Activated CD8-positive, alpha-beta T cell treated with anti-CD3 and anti-CD28 coated beads for 36 hours (primary cell): ENCODE results near the gene SLC35D2. TPM values are rescaled to one million over a fixed set of nuclear protein-coding genes. Genes with fewer than 3 reads are reported as not detected.
A peak's percentile ranks its signal among the peaks of the same experiment; 100 is the strongest.

Source experiments
- ATAC-seq: fragments of 200-7000 bp; cut with Tn5 transposase; one replicate; pipeline ENCODE4 v1.10.0; 2021; ENCODE audit warnings: mild to moderate bottlenecking, moderate library complexity
- CTCF ChIA-PET: fragments of 350-600 bp; sonication (Branson Sonifier 250); formaldehyde crosslinking; loops from one replicate; lab custom pipeline; 2021; ENCODE audit warnings: antibody characterized with exemption; lab: Charles Lee
- POLR2A ChIA-PET: fragments of 350-600 bp; sonication (Branson Sonifier 250); formaldehyde crosslinking; loops from one replicate; lab custom pipeline; 2021; ENCODE audit warnings: antibody characterized with exemption; lab: Charles Lee
- DNase-seq: peaks from one replicate; pipeline ENCODE4 v3.0.0-alpha.2; 2020
- H3K27ac Mint-ChIP-seq: one replicate; pipeline ENCODE4 v1.8.0; 2021; ENCODE audit warnings: mild to moderate bottlenecking, mixed read lengths
- H3K27me3 Mint-ChIP-seq: one replicate; pipeline ENCODE4 v1.8.0; 2021; ENCODE audit warnings: mixed read lengths
- H3K36me3 Mint-ChIP-seq: one replicate; pipeline ENCODE4 v1.8.0; 2021; ENCODE audit warnings: low read depth, mixed read lengths
- H3K4me1 Mint-ChIP-seq: one replicate; pipeline ENCODE4 v1.8.0; 2021; ENCODE audit warnings: low read depth, mixed read lengths
- H3K4me3 Mint-ChIP-seq: one replicate; pipeline ENCODE4 v1.8.0; 2021; ENCODE audit warnings: mild to moderate bottlenecking, moderate library complexity, mixed read lengths
- H3K9me3 Mint-ChIP-seq: one replicate; pipeline ENCODE4 v1.8.0; 2021; ENCODE audit warnings: mixed read lengths
- intact Hi-C: fragments of 100-400 bp; cut with micrococcal nuclease; formaldehyde crosslinking; loops from one replicate; pipeline ENCODE4 v1.10.0; 2022
- total RNA-seq, 2 experiments: library from RNA; stranded (reverse); gene quantifications; one replicate each; pipeline ENCODE4 v1.2.3, GENCODE V29; 2021
- TF ChIP-seq, protein P1 (sequence below): fragments of 200-600 bp; IDR thresholded peaks from one replicate; pipeline ENCODE4 v1.8.0; 2022; ENCODE audit warnings: antibody characterized with exemption, mild to moderate bottlenecking

Gene SLC35D2
- total RNA-seq, 2 experiments from 2014 or later, result 2.2 to 2.6 TPM

DNA sequence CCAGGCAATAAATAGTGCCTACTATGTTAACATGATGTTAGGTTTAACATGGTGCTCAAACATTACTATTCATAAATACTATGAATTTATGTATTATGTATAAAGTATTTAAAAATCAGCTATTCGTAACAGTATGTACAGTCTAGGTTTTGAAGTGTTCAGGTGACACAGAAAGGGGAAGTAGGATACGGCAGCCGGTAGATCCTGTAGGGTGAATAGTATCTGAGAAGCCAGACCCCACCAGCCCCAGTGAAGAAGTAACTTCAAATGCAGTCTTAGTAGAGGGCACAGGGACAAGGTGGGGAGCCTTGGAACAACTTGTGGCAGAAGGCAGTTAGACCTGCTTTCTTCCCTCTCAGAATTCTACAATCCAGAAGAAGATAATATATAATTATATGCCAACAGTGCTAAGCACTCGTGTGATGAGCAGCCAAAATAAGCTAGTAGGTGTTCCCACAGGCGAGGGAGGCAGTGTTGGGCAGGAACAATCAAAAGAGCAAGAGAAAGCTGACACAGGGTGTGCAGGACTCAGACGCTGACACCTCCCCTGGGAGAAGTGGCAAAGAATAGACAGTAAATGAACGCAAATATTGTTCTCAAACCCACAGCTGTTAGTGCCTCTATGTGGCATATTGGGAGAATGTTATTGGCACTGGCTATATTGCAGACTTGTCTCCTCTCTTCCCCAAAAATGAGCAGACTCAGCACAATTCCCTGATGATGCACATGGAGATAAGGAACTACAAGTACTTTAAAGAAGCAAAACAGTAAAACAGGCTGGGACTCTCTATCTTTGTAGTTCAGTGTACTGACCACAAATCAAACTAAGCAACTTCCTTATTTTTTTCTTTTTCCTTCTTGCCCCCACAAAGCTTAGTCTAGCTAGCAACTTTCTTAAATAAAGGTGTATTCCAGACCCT, 30.1 kb upstream of the SLC35D2 start:
- H3K27ac Mint-ChIP-seq, result peak overlapping the region; percentile 74
- TF ChIP-seq, protein P1, sequence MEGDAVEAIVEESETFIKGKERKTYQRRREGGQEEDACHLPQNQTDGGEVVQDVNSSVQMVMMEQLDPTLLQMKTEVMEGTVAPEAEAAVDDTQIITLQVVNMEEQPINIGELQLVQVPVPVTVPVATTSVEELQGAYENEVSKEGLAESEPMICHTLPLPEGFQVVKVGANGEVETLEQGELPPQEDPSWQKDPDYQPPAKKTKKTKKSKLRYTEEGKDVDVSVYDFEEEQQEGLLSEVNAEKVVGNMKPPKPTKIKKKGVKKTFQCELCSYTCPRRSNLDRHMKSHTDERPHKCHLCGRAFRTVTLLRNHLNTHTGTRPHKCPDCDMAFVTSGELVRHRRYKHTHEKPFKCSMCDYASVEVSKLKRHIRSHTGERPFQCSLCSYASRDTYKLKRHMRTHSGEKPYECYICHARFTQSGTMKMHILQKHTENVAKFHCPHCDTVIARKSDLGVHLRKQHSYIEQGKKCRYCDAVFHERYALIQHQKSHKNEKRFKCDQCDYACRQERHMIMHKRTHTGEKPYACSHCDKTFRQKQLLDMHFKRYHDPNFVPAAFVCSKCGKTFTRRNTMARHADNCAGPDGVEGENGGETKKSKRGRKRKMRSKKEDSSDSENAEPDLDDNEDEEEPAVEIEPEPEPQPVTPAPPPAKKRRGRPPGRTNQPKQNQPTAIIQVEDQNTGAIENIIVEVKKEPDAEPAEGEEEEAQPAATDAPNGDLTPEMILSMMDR, result no peak
- intact Hi-C loops, result no loop called here
- H3K36me3 Mint-ChIP-seq, result peaks cover 42% of the 10 kb centered on the region
- no peaks in the 10 kb centered on the region for H3K27me3 Mint-ChIP-seq
- DNase-seq (no peak), ATAC-seq (no peak)
- CTCF ChIA-PET, result no interaction called here
- POLR2A ChIA-PET, result interaction anchor here (0.7 to 1.9 kb wide), 3 partner anchors 14 to 80 kb away, joined by 3 to 8 read pairs (median 3); no protein-coding TSS in a partner anchor
- peak overlapping the region; percentile 13 for H3K4me3 Mint-ChIP-seq
- peaks cover 33% of the 10 kb centered on the region for H3K4me1 Mint-ChIP-seq
- no peaks in the 10 kb centered on the region for H3K9me3 Mint-ChIP-seq

DNA sequence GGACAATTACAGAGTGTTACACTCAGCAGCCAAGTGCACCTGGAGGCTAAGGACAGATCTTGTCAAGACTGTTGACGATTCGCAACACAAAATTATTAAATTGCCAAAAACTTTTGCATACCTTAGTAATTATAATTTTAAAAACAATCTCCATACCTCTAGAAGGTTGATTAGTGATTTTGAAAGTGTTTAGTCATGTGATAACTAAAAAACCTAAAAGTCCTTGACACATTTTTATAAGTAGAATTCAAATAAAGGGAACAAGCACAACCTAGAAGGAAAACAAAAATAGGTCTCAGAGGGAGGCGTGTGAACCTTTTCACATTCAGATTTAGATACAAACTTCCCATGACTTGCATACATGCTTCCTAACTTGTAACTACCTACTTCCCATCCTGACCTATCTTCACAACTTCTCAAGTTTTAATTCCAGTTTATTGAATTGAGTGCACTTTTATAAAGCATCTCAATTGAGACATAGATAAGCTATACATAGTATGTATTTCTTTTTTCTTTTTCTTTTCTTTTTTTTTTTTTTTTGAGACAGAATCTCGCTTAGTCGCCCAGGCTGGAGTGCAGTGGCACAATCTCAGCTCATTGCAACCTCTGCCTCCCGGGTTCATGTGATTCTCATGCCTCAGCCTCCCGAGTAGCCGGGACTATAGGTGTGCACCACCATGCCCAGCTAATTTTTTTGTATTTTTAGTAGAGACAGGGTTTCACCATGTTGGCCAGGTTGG, 28.8 kb upstream of the SLC35D2 start:
- CTCF ChIA-PET, result no interaction called here
- Mint-ChIP-seq H3K27me3 (no peaks in the 10 kb centered on the region), H3K4me3 (no peak overlapping the region), H3K9me3 (no peaks in the 10 kb centered on the region), H3K4me1 (peaks cover 34% of the 10 kb centered on the region), H3K36me3 (peaks cover 47% of the 10 kb centered on the region), H3K27ac (no peak overlapping the region)
- intact Hi-C loops, result no loop called here
- TF ChIP-seq, protein P1, result no peak
- ATAC-seq (no peak), DNase-seq (no peak)
- POLR2A ChIA-PET, result interaction anchor here (0.6 to 3.7 kb wide), 3 partner anchors 12 to 34 kb away, joined by 3 to 15 read pairs (median 8); no protein-coding TSS in a partner anchor

DNA sequence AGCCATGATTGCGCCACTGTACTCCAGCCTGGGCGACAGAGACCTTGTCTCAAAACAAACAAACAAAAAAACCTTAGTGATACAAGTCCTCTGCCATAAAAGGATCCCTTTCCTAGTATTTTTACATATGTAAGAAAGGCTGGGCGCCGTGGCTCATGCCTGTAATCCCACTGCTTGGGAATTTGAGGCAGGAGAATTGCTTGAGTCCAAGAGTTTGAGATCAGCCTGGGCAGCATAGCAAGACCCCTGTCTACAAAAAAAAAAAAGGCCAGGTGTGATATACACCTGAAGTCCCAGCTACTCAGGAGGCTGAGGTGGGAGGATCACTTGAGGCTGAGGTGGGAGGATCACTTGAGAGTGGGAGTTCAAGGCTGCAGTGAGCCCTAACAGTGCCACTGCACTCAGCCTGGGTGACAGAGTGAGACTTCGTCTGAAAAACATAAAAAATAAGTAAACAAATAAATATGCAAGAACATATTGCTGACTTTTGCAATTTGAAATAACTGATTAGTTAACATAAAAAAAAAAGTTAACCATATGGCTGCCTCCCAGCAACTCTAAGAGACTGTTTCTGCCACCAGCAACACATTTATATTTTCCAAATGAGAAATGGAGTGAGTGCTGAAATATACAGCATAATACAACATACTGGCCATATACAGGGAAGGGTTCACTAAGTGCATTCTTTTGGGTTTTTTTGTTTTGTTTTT, 27.8 kb upstream of the SLC35D2 start:
- Mint-ChIP-seq H3K9me3 (no peaks in the 10 kb centered on the region), H3K4me3 (no peak overlapping the region), H3K36me3 (peaks cover 40% of the 10 kb centered on the region), H3K27me3 (no peaks in the 10 kb centered on the region), H3K27ac (no peak overlapping the region), H3K4me1 (peaks cover 29% of the 10 kb centered on the region)
- POLR2A ChIA-PET, result interaction anchor here (3.7 kb wide), 1 partner anchor 11 kb away, joined by 15 read pairs; no protein-coding TSS in a partner anchor
- intact Hi-C loops, result no loop called here
- DNase-seq (no peak), ATAC-seq (no peak)
- CTCF ChIA-PET, result no interaction called here
- TF ChIP-seq, protein P1, result no peak

DNA sequence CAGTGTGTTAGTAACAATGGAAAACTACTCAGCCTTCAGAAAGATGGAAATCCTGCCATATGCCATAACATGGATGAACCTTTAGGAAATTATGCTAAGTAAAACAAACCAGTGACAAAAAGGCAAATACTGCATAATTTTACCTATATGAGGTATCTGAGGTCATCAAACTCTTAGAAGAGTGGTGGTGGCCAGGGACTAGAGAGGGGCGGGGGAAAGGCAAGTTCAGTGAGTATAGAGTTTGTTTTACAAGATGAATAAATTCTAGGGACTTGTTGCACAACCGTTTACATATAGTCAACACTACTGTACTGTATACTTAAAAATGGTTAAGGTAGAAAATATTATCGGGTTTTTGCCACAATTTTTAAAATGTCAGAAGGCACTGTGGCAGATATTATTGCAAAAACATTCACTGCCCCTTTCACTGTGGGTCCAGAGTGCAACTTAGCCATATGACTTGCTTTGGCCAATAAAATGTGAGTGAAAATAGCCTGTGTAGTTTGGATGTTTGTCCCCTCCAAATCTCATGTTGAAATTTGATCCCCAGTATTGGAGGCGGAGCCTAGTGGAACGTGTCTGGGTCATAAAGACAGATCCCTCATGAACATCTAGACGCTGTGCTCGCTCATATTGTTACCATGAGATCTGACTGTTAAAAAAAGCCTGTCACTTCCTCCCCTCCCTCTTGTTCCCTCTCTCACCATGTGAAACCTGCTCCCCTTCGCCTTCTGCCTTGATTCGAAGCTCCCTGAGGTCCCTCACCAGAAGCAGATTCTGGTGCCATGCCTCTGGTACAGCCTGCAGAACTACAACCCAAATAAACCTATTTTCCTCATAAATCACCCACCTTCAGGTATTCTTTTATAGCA, 25.1 kb upstream of the SLC35D2 start:
- peaks cover 36% of the 10 kb centered on the region for H3K36me3 Mint-ChIP-seq
- H3K4me3 Mint-ChIP-seq, result no peak overlapping the region
- H3K27me3 Mint-ChIP-seq, result no peaks in the 10 kb centered on the region
- intact Hi-C loops, result no loop called here
- H3K4me1 Mint-ChIP-seq, result peaks cover 18% of the 10 kb centered on the region
- ChIA-PET CTCF (no interaction called here), POLR2A (interaction anchor here (3.7 kb wide), 1 partner anchor 8 kb away, joined by 15 read pairs; no protein-coding TSS in a partner anchor)
- TF ChIP-seq, protein P1, result no peak
- no peak overlapping the region for H3K27ac Mint-ChIP-seq
- DNase-seq, result no peak
- no peaks in the 10 kb centered on the region for H3K9me3 Mint-ChIP-seq
- ATAC-seq, result peak; percentile 27
